BJ (cell line): Measurements from ENCODE around the gene CTSL. TPM values are rescaled to one million over a fixed set of nuclear protein-coding genes. Genes with fewer than 3 reads are reported as not detected.

Source experiments
- CTCF ChIA-PET: fragments of 350-600 bp; formaldehyde crosslinking; extraction: SDS; loops from one replicate; lab custom pipeline; 2021; ENCODE audit warnings: antibody characterized with exemption, inconsistent platforms; lab: Yijun Ruan, JAX
- POLR2A ChIA-PET: fragments of 300-600 bp; sonication (Branson Sonifier 250); formaldehyde crosslinking; extraction: SDS; loops from one replicate; lab custom pipeline; 2021; ENCODE audit warnings: antibody characterized with exemption; lab: Charles Lee
- DNase-seq: peaks from one replicate; pipeline ENCODE4 v3.0.0-alpha.2; 2011; ENCODE audit warnings: low read depth
- H3K27me3 ChIP-seq: 2 replicates; pipeline ENCODE4 v1.6.0; 2011; ENCODE audit warnings: low read length; ENCODE audit not compliant: control insufficient read depth, insufficient read depth
- H3K36me3 ChIP-seq: 2 replicates; pipeline ENCODE4 v1.5.1; 2011; ENCODE audit warnings: low read length; ENCODE audit not compliant: control insufficient read depth, insufficient read depth
- H3K4me3 ChIP-seq: 2 replicates; pipeline ENCODE4 v1.5.1; 2011; ENCODE audit warnings: low read depth, mild to moderate bottlenecking, control low read depth, low read length
- CTCF ChIP-seq: IDR thresholded peaks from 2 replicates; pipeline ENCODE4 v1.5.1; 2011; ENCODE audit warnings: low read depth, mild to moderate bottlenecking, control low read depth, inconsistent platforms, low read length, moderate library complexity; ENCODE audit not compliant: insufficient read depth
- polyA plus RNA-seq: library from polyadenylated mRNA; depleted of rRNA; stranded (reverse); fragments of >200 nt; gene quantifications from 2 replicates; pipeline ENCODE4 v1.2.3, GENCODE V29; 2011

CTSL gene
- polyA plus RNA-seq, 1 experiment, result 146 TPM

DNA sequence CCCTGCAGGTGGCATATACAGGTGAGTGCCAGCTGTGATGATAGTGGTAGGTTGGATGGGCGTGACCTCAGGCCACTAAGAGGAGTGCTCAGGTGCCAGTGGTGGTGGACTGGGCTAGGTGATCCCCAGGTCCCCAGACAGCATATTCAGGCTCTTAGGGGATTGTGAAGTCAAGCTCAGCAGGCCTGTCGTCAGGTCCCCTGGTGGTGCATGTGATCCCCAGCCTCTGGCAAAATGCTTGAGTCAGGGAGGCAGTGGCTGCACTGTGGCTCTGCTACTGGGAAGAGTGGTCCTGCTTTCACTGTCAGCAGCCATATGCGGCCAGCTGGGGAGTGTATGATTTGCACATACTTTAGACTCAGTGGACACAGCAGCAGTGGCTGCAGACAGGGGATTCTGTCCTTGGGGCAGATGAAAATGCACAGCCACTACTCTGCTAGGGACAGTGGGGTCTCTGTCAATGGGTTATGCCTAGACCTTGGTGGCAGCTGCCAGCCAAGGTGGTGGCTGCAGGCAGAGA is 31.6 kb upstream of the CTSL start:
- no peaks in the 10 kb centered on the region for H3K36me3 ChIP-seq
- ChIA-PET POLR2A (no interaction called here), CTCF (interaction anchor here (0.7 to 5.5 kb wide), 3 partner anchors 10 to 331 kb away, joined by 3 to 27 read pairs (median 4); no protein-coding TSS in a partner anchor)
- no peak for TF ChIP-seq CTCF
- H3K4me3 ChIP-seq, result no peak overlapping the region
- H3K27me3 ChIP-seq, result no peaks in the 10 kb centered on the region
- no peak for DNase-seq

DNA sequence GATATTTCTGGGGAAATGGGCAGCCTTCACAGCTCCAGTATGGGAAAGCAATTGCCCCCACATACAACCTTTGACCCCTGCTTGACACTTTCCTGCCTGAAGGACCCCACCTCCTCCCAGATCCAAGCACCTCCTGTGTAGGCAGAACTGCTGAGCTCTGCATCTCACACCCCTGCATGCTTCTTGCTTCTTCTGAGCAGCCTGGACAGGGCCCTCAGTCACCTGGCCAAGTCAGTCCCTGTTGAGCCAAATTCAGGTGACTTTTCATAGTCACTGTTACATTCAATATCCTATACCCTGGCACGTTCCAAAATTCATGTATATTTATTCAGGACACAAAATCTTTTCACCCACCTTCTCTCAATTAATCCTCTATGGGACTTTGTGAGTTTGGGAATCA is 30.4 kb upstream of the CTSL start:
- H3K27me3 ChIP-seq, result no peaks in the 10 kb centered on the region
- TF ChIP-seq CTCF, result no peak
- H3K36me3 ChIP-seq, result no peaks in the 10 kb centered on the region
- no peak overlapping the region for H3K4me3 ChIP-seq
- ChIA-PET CTCF (interaction anchor here (5.5 kb wide), 1 partner anchor 11 kb away, joined by 27 read pairs; no protein-coding TSS in a partner anchor), POLR2A (no interaction called here)
- DNase-seq, result no peak

- H3K27me3 ChIP-seq, result no peaks in the 10 kb centered on the region
- ChIA-PET POLR2A (no interaction called here), CTCF (interaction anchor here (5.5 kb wide), 1 partner anchor 12 kb away, joined by 27 read pairs; no protein-coding TSS in a partner anchor)
- no peak for TF ChIP-seq CTCF
- no peak overlapping the region for H3K4me3 ChIP-seq
- H3K36me3 ChIP-seq, result no peaks in the 10 kb centered on the region
- DNase-seq, result no peak
These were observed 29.3 kb upstream of the CTSL start for GRCh38 chr9:87696641-87697040.

GRCh38 chr9:87698069-87698809 is 27.7 kb upstream of the CTSL start:
- Histone ChIP-seq H3K4me3 (no peak overlapping the region), H3K27me3 (no peaks in the 10 kb centered on the region), H3K36me3 (no peaks in the 10 kb centered on the region)
- CTCF ChIA-PET, result interaction anchor here (5.5 kb wide), 1 partner anchor 14 kb away, joined by 27 read pairs; no protein-coding TSS in a partner anchor
- POLR2A ChIA-PET, result no interaction called here
- no peak for DNase-seq
- TF ChIP-seq CTCF, result no peak

DNA sequence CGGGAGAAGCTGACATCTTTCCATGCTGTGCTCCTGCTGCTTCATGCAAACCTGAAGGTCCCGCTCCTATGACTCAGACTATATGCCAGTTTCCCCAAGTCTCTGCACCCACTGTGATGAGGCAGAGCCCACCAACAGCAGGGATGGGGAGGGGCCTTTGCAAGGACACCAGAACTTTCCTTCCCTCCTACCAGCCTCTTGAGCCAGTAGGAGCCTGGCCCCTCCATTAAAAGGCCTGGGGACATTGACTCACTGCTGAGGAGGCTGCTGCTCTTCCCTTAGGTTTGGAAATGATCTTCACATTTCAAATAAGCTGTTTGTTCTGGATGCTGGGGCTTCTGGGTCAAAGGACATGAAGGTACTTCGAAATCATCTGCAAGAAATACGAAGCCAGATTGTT is 26.1 kb upstream of the CTSL start:
- no peak for TF ChIP-seq CTCF
- ChIA-PET POLR2A (no interaction called here), CTCF (interaction anchor here (0.6 to 1.2 kb wide), 5 partner anchors 12 to 40 kb away, joined by 3 read pairs; no protein-coding TSS in a partner anchor)
- no peaks in the 10 kb centered on the region for H3K36me3 ChIP-seq
- no peaks in the 10 kb centered on the region for H3K27me3 ChIP-seq
- DNase-seq, result no peak
- H3K4me3 ChIP-seq, result no peak overlapping the region
